ENCODE data around the gene TMEM115. TPM values are rescaled to one million over a fixed set of nuclear protein-coding genes. Genes with fewer than 3 reads are reported as not detected.

Gene TMEM115
- total RNA-seq, 8 experiments from 2014 or later, result 17.2 to 66.1 (median 27.7) TPM

GRCh38 chr3:50323092-50323600 lies 36.2 kb downstream of the TMEM115 start:
- in situ Hi-C loops (cut with MboI; ENCODE audit: low pct_unique_long_range_greater_than_20kb in 2 of 9, low sequenced_read_pairs in 9 of 9, unreplicated experiment in 9 of 9), result no loop called here

GRCh38 chr3:50322386-50323091 lies 36.8 kb downstream of the TMEM115 start, which contains the start of gene HYAL2:
HYAL2 (minus strand) TSS chr3:50322745; CDS start chr3:50320489, 2,256 bp downstream.
- Histone ChIP-seq H3K4me1 (replicated peaks in 1 of 2) (peaks cover 29 to 32% of the 10 kb centered on the region in 2 donors), H3K27ac (peak within 1 kb of the TSS; percentile 100), H3K4me3 (peak within 1 kb of the TSS; percentile 72 to 97 (median 90))
- ATAC-seq (replicated peaks in 6 of 8), result no peak
- in situ Hi-C loops (cut with MboI; ENCODE audit: low pct_unique_long_range_greater_than_20kb in 2 of 9, low sequenced_read_pairs in 9 of 9, unreplicated experiment in 9 of 9), result no loop called here
- 60 to 100% (median 72%) methylated on average over 1 to 7 of the region's 31 CpGs; no CpG with 5 or more reads in 6 of the 10 experiments for WGBS, 10 experiments

More at GRCh38 chr3:50323092-50323600, 36.2 kb downstream of the TMEM115 start:
- Histone ChIP-seq H3K4me3 (no peak overlapping the region), H3K4me1 (replicated peaks in 1 of 2) (peaks cover 29 to 32% of the 10 kb centered on the region in 2 donors), H3K27ac (no peak overlapping the region)
- 29 to 87% (median 80%) methylated on average over 1 to 3 of the region's 4 CpGs; no CpG with 5 or more reads in 7 of the 10 experiments for WGBS, 10 experiments
- no peak for ATAC-seq (replicated peaks in 6 of 8)

GRCh38 chr3:50322115-50322385 lies 37.3 kb downstream of the TMEM115 start:
- Histone ChIP-seq H3K4me1 (replicated peaks in 1 of 2) (peaks cover 25 to 29% of the 10 kb centered on the region in 2 donors), H3K4me3 (peak overlapping the region; percentile 72 to 97 (median 90)), H3K27ac (peak overlapping the region; percentile 100)
- 46 to 60% methylated on average over 1 to 3 of the region's 14 CpGs; no CpG with 5 or more reads in 8 of the 10 experiments for WGBS, 10 experiments
- ATAC-seq (replicated peaks in 6 of 8), result no peak
- in situ Hi-C loops (cut with MboI; ENCODE audit: low pct_unique_long_range_greater_than_20kb in 2 of 9, low sequenced_read_pairs in 9 of 9, unreplicated experiment in 9 of 9), result no loop called here

GRCh38 chr3:50321336-50322114 lies 37.8 kb downstream of the TMEM115 start:
- peak; percentile 82 to 90 (median 88) for ATAC-seq (replicated peaks in 6 of 8)
- H3K4me3 ChIP-seq, result peak overlapping the region; percentile 72 to 97 (median 90)
- H3K4me1 ChIP-seq (replicated peaks in 1 of 2), result peaks cover 22 to 30% of the 10 kb centered on the region in 2 donors
- peak overlapping the region; percentile 100 for H3K27ac ChIP-seq
- WGBS, 10 experiments, result 0 to 7% (median 0%) methylated on average over 4 to 10 of the region's 59 CpGs; no CpG with 5 or more reads in 5 of the 10 experiments
- in situ Hi-C loops (cut with MboI; ENCODE audit: low pct_unique_long_range_greater_than_20kb in 2 of 9, low sequenced_read_pairs in 9 of 9, unreplicated experiment in 9 of 9), result no loop called here

GRCh38 chr3:50320853-50321335 lies 38.4 kb downstream of the TMEM115 start:
- peak overlapping the region; percentile 72 to 97 (median 90) for H3K4me3 ChIP-seq
- ATAC-seq (replicated peaks in 6 of 8), result peak; percentile 55 to 79 (median 76)
- in situ Hi-C loops (cut with MboI; ENCODE audit: low pct_unique_long_range_greater_than_20kb in 2 of 9, low sequenced_read_pairs in 9 of 9, unreplicated experiment in 9 of 9), result no loop called here
- WGBS, 10 experiments, result 0 to 7% (median 0%) methylated on average over 1 to 6 of the region's 45 CpGs; no CpG with 5 or more reads in 3 of the 10 experiments
- H3K27ac ChIP-seq, result peak overlapping the region; percentile 100
- peaks cover 22 to 30% of the 10 kb centered on the region in 2 donors for H3K4me1 ChIP-seq (replicated peaks in 1 of 2)

GRCh38 chr3:50319894-50320625 lies 39.3 kb downstream of the TMEM115 start:
- WGBS, 10 experiments, result 76 to 83% (median 81%) methylated on average over 2 to 13 of the region's 29 CpGs; no CpG with 5 or more reads in 6 of the 10 experiments
- ATAC-seq (replicated peaks in 6 of 8), result no peak
- in situ Hi-C loops (cut with MboI; ENCODE audit: low pct_unique_long_range_greater_than_20kb in 2 of 9, low sequenced_read_pairs in 9 of 9, unreplicated experiment in 9 of 9), result no loop called here

GRCh38 chr3:50319181-50319893 lies 40.0 kb downstream of the TMEM115 start:
- no peak overlapping the region for H3K4me3 ChIP-seq
- peaks cover 22 to 28% of the 10 kb centered on the region in 2 donors for H3K4me1 ChIP-seq (replicated peaks in 1 of 2)
- WGBS, 10 experiments, result 79 to 100% (median 90%) methylated on average over 1 to 10 of the region's 16 CpGs; no CpG with 5 or more reads in 3 of the 10 experiments
- no peak for ATAC-seq (replicated peaks in 6 of 8)
- in situ Hi-C loops (cut with MboI; ENCODE audit: low pct_unique_long_range_greater_than_20kb in 2 of 9, low sequenced_read_pairs in 9 of 9, unreplicated experiment in 9 of 9), result no loop called here
- H3K27ac ChIP-seq, result no peak overlapping the region

More at GRCh38 chr3:50319894-50320625, 39.3 kb downstream of the TMEM115 start:
- Histone ChIP-seq H3K27ac (peak overlapping the region; percentile 100), H3K4me3 (peak overlapping the region; percentile 72 to 97 (median 90)), H3K4me1 (replicated peaks in 1 of 2) (peaks cover 22 to 30% of the 10 kb centered on the region in 2 donors)

GRCh38 chr3:50318615-50319014 lies 40.7 kb downstream of the TMEM115 start:
- ATAC-seq (replicated peaks in 6 of 8), result no peak
- Histone ChIP-seq H3K27ac (no peak overlapping the region), H3K4me3 (no peak overlapping the region), H3K4me1 (replicated peaks in 1 of 2) (peaks cover 22 to 26% of the 10 kb centered on the region in 2 donors)
- in situ Hi-C loops (cut with MboI; ENCODE audit: low pct_unique_long_range_greater_than_20kb in 2 of 9, low sequenced_read_pairs in 9 of 9, unreplicated experiment in 9 of 9), result no loop called here
- 78 to 100% (median 91%) methylated on average over 1 to 7 of the region's 10 CpGs; no CpG with 5 or more reads in 4 of the 10 experiments for WGBS, 10 experiments

GRCh38 chr3:50318163-50318562 lies 41.2 kb downstream of the TMEM115 start:
- no peak overlapping the region for H3K4me3 ChIP-seq
- no peak for ATAC-seq (replicated peaks in 6 of 8)
- in situ Hi-C loops (cut with MboI; ENCODE audit: low pct_unique_long_range_greater_than_20kb in 2 of 9, low sequenced_read_pairs in 9 of 9, unreplicated experiment in 9 of 9), result no loop called here
- WGBS, 10 experiments, result 80 to 100% (median 95%) methylated on average over 1 to 5 of the region's 11 CpGs; no CpG with 5 or more reads in 5 of the 10 experiments
- no peak overlapping the region for H3K27ac ChIP-seq
- peaks cover 22 to 26% of the 10 kb centered on the region in 2 donors for H3K4me1 ChIP-seq (replicated peaks in 1 of 2)

- in situ Hi-C loops (cut with MboI; ENCODE audit: low pct_unique_long_range_greater_than_20kb in 2 of 9, low sequenced_read_pairs in 9 of 9, unreplicated experiment in 9 of 9), result no loop called here
- ATAC-seq (replicated peaks in 6 of 8), result no peak
- no peak overlapping the region for H3K4me3 ChIP-seq
These were observed 42.0 kb downstream of the TMEM115 start for GRCh38 chr3:50317300-50317699.

GRCh38 chr3:50316657-50317242 lies 42.6 kb downstream of the TMEM115 start:
- in situ Hi-C loops (cut with MboI; ENCODE audit: low pct_unique_long_range_greater_than_20kb in 2 of 9, low sequenced_read_pairs in 9 of 9, unreplicated experiment in 9 of 9), result no loop called here
- ATAC-seq (replicated peaks in 6 of 8), result peak in 6 of 8 experiments; percentile 7 to 60 (median 18)
- H3K4me1 ChIP-seq (replicated peaks in 1 of 2), result peaks cover 13 to 15% of the 10 kb centered on the region in 2 donors
- WGBS, 10 experiments, result 13 to 100% (median 89%) methylated on average over 1 to 7 of the region's 9 CpGs; no CpG with 5 or more reads in 5 of the 10 experiments
- no peak overlapping the region for H3K27ac ChIP-seq
- H3K4me3 ChIP-seq, result no peak overlapping the region

More at GRCh38 chr3:50317300-50317699, 42.0 kb downstream of the TMEM115 start:
- Histone ChIP-seq H3K4me1 (replicated peaks in 1 of 2) (peaks cover 18 to 21% of the 10 kb centered on the region in 2 donors), H3K27ac (no peak overlapping the region)
- WGBS, 10 experiments, result 40 to 100% (median 80%) methylated on average over 1 to 4 of the region's 6 CpGs; no CpG with 5 or more reads in 4 of the 10 experiments

Measured in motor neuron (in vitro differentiated cells).